Thyroid gland (tissue), 4 donors: Measurements from ENCODE around the gene RAB11A. TPM values are rescaled to one million over a fixed set of nuclear protein-coding genes. Genes with fewer than 3 reads are reported as not detected.

Experiments
- DNase-seq, 2 donors: peaks; one replicate each; pipeline ENCODE4 v3.0.0-alpha.2; 2019
- H3K27ac ChIP-seq, 3 donors: fragments of 200-600 bp; sonication (generic); 1 replicate in 2 of 3; 2 replicates in 1 of 3; pipeline ENCODE4 v1.5.1; 2016 to 2019; ENCODE audit warnings: mild to moderate bottlenecking in 1 of 3, moderate library complexity in 1 of 3
- H3K27me3 ChIP-seq: fragments of 200-600 bp; sonication (generic); one replicate; pipeline ENCODE4 v1.5.1; 2019
- H3K36me3 ChIP-seq, 2 donors: fragments of 200-600 bp; sonication (generic); one replicate each; pipeline ENCODE4 v1.5.1; 2016 to 2019
- H3K4me1 ChIP-seq, 2 donors: fragments of 200-600 bp; sonication (generic); one replicate each; pipeline ENCODE4 v1.5.1; 2017 to 2019
- H3K4me3 ChIP-seq, 3 donors: fragments of 200-600 bp; sonication (generic); replicated peaks in 1 of 3; 1 replicate in 2 of 3; 2 replicates in 1 of 3; pipeline ENCODE4 v1.5.1; 2016; ENCODE audit warnings: mild to moderate bottlenecking in 1 of 3
- H3K9me3 ChIP-seq: fragments of 200-600 bp; sonication (generic); one replicate; pipeline ENCODE4 v1.5.1; 2017
- POLR2A ChIP-seq, 2 donors: fragments of 450-650 bp; IDR thresholded peaks; one replicate each; pipeline ENCODE4 v1.6.1; 2017; ENCODE audit warnings: antibody characterized with exemption in 2 of 2, mild to moderate bottlenecking in 2 of 2, moderate library complexity in 1 of 2
- WGBS, 2 donors: methylation state at CpG; one replicate each; pipeline ENCODE4 v1.1.5; 2017; 5-methylcytosine and 5-hydroxymethylcytosine counted together
- intact Hi-C: fragments of 100-400 bp; cut with DNase I; formaldehyde crosslinking; loops from one replicate; pipeline ENCODE4 v1.15.1; 2023
- total RNA-seq, 4 donors: library from RNA; depleted of rRNA; stranded (reverse); fragments of >200 nt; gene quantifications; one replicate each; pipeline ENCODE4 v1.2.3, GENCODE V29; 2016
- TF ChIP-seq, protein P1 (sequence below), 6 experiments: fragments of 200-600 bp in 3 of 6; fragments of 450-650 bp in 3 of 6; sonication (generic) in 3 of 6; IDR thresholded peaks; one replicate each; pipeline ENCODE4 v1.5.1; 2016 to 2019; ENCODE audit warnings: antibody characterized with exemption in 6 of 6, mild to moderate bottlenecking in 2 of 6, inconsistent platforms in 1 of 6, moderate library complexity in 1 of 6

The RAB11A gene
- total RNA-seq, 4 donors from 2014 or later, result 201 to 369 (median 280) TPM

DNA sequence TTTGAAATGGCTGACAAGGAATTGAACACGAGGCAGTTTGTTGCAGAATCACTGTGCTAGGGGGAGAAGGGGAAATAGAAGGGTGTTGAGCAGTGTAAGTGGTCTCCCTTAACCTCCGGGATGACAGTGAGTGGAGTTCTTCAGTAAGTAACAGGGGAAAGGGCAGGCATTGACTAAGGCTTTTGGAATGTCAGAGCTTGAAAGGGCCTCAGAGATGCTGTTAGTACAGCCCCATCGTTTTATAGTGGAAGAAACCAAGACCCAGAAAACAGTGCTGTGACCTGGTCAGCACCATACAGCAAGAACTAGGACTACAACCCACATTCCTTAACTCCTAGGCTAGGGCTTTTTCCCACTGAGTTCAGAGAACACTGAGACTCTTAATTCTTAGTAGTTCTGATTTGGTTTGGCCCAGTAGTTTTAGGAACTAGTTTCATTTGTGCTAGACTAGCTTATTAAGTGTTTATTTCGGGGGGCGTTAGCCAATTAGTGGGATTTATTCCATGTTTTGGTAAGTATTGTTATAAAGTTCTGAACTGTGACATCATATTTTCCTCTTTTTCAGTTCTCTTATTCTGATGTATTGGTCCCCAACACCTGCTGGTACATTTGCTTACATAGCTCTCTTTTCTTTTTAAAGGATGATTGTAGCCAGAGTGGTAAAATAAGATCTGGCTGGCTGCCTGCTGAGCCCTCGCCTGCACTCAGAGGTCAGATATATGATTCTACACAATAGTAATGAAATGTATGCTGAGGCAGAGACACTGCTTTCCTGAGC is 34.2 kb downstream of the RAB11A start:
- no peak for TF ChIP-seq POLR2A (IDR thresholded peaks at IDR 0.05)
- TF ChIP-seq, protein P1, sequence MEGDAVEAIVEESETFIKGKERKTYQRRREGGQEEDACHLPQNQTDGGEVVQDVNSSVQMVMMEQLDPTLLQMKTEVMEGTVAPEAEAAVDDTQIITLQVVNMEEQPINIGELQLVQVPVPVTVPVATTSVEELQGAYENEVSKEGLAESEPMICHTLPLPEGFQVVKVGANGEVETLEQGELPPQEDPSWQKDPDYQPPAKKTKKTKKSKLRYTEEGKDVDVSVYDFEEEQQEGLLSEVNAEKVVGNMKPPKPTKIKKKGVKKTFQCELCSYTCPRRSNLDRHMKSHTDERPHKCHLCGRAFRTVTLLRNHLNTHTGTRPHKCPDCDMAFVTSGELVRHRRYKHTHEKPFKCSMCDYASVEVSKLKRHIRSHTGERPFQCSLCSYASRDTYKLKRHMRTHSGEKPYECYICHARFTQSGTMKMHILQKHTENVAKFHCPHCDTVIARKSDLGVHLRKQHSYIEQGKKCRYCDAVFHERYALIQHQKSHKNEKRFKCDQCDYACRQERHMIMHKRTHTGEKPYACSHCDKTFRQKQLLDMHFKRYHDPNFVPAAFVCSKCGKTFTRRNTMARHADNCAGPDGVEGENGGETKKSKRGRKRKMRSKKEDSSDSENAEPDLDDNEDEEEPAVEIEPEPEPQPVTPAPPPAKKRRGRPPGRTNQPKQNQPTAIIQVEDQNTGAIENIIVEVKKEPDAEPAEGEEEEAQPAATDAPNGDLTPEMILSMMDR (IDR thresholded peaks at IDR 0.05), result no peak
- peaks cover 0 to 7% of the 10 kb centered on the region in 2 donors for H3K36me3 ChIP-seq
- H3K9me3 ChIP-seq, result no peaks in the 10 kb centered on the region
- H3K4me1 ChIP-seq, result no peaks in the 10 kb centered on the region
- no peak for DNase-seq
- WGBS, 2 donors, result 85% methylated on average over 6 of the region's 6 CpGs
- H3K27me3 ChIP-seq, result no peaks in the 10 kb centered on the region
- H3K27ac ChIP-seq, result no peak overlapping the region
- intact Hi-C loops, result no loop called here
- no peak overlapping the region for H3K4me3 ChIP-seq

DNA sequence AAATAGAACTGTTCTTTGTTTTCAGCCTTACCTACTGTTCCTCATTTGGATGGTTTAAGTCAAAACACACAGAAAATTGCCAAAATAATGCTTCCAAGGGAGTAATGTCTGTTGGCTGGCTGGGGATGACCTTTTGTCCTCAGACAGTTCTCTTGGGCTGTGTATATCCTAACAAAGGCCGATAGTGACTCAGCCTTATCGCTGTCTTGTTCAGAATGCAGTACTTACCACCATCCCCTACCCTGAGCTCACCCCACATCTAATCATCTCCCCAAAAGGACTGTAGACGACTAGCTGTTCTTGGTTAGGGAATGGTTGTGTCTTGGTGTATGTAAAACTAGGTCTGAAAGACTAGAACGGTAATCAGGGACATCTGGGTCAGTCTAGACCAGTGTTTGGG is 35.0 kb downstream of the RAB11A start:
- DNase-seq, result no peak
- Histone ChIP-seq H3K4me3 (no peak overlapping the region), H3K36me3 (peaks cover 0 to 7% of the 10 kb centered on the region in 2 donors), H3K27me3 (no peaks in the 10 kb centered on the region), H3K27ac (no peak overlapping the region), H3K4me1 (no peaks in the 10 kb centered on the region), H3K9me3 (no peaks in the 10 kb centered on the region)
- intact Hi-C loops, result no loop called here
- WGBS, 2 donors, result 71 to 93% methylated on average over 4 of the region's 4 CpGs
- TF ChIP-seq, protein P1 (IDR thresholded peaks at IDR 0.05), result no peak
- no peak for TF ChIP-seq POLR2A (IDR thresholded peaks at IDR 0.05)

DNA sequence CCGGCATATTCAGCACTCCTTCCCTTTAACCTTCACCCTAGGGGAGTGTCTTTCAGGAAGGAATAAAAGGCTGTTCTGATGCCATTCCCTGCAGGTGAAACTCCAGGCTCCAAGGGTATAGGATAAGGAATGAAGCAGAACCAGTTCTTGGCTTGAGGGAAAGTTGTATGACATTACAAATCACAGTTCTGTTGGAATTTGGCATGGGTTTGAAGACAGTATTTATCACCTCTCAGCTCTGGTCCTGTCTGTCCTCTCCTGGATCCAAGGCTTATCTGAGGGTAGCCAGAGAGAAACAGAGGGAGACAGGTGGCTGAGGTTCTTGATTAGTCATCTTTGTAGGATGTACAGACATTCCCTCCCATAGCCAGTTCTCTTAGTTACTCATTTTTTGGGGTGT is 37.1 kb downstream of the RAB11A start:
- WGBS, 2 donors, result 78 to 87% methylated on average over 1 of the region's 1 CpG

DNA sequence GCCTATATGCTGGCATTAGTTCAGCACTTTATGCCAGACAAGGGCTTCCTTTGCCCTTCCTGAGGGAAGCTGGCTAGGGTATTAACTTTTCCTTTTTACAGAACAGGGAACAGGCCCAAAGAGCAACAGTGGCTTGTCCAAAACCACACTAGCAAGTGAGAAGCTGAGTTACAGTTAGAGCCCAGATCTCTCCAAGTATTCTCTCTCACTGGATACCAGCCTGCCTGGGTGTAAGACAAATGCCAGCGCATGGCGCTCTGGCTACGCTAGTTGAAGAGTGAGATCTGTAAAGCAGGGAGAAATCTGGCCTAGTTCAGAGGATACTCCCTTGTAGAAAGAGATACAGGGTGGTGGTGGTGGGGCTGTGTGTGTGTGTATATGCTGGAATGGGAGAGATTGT is 38.4 kb downstream of the RAB11A start:
- DNase-seq, result no peak
- H3K9me3 ChIP-seq, result no peaks in the 10 kb centered on the region
- WGBS, 2 donors, result 98 to 100% methylated on average over 3 of the region's 3 CpGs
- intact Hi-C loops, result no loop called here
- TF ChIP-seq, protein P1 (IDR thresholded peaks at IDR 0.05), result no peak
- TF ChIP-seq POLR2A (IDR thresholded peaks at IDR 0.05), result no peak
- H3K4me3 ChIP-seq, result no peak overlapping the region
- no peak overlapping the region for H3K27ac ChIP-seq
- H3K36me3 ChIP-seq, result peaks cover 4% of the 10 kb centered on the region in 2 donors
- H3K4me1 ChIP-seq, result no peaks in the 10 kb centered on the region
- H3K27me3 ChIP-seq, result no peaks in the 10 kb centered on the region

More for the DNA sequence above, 37.1 kb downstream of the RAB11A start:
- Histone ChIP-seq H3K27ac (no peak overlapping the region), H3K4me1 (no peaks in the 10 kb centered on the region), H3K36me3 (peaks cover 4% of the 10 kb centered on the region in 2 donors), H3K4me3 (no peak overlapping the region), H3K9me3 (no peaks in the 10 kb centered on the region), H3K27me3 (no peaks in the 10 kb centered on the region)
- TF ChIP-seq POLR2A (IDR thresholded peaks at IDR 0.05), result no peak
- TF ChIP-seq, protein P1 (IDR thresholded peaks at IDR 0.05), result no peak
- no peak for DNase-seq
- intact Hi-C loops, result no loop called here

DNA sequence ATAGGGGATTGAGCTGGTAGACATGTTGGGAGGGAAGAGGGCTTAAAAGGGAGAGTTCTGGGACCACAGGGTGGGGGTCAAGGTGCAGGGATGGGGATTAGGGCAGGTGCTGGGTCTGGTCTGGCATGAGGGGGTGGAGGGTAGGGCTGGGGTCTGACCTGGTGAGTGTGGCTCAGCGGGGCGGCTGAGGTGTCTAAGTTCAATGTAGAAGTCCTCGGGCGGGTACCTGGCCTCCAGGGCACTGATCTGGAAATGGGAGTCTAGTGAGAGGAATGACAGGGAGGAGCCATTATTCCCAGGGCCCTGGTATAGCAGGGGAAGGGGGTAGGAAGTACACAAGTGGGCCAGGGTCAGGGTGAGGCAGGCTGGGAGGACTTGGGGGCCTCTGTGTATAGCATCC is 39.6 kb downstream of the RAB11A start:
- Histone ChIP-seq H3K9me3 (no peaks in the 10 kb centered on the region), H3K36me3 (peaks cover 4% of the 10 kb centered on the region in 2 donors), H3K4me1 (no peaks in the 10 kb centered on the region), H3K4me3 (no peak overlapping the region), H3K27ac (no peak overlapping the region), H3K27me3 (no peaks in the 10 kb centered on the region)
- DNase-seq, result no peak
- 92 to 99% methylated on average over 4 of the region's 4 CpGs for WGBS, 2 donors
- TF ChIP-seq POLR2A (IDR thresholded peaks at IDR 0.05), result no peak
- TF ChIP-seq, protein P1 (IDR thresholded peaks at IDR 0.05), result no peak
- intact Hi-C loops, result no loop called here
